ENCODE measurements around the gene KIF6. TPM values are rescaled to one million over a fixed set of nuclear protein-coding genes. Genes with fewer than 3 reads are reported as not detected.

The KIF6 gene
- total RNA-seq, 6 experiments from 2014 or later, result not detected

- H3K27ac Mint-ChIP-seq, result no peak overlapping the region
- peaks cover 9% of the 10 kb centered on the region for H3K27me3 Mint-ChIP-seq (ENCODE audit: insufficient read depth)
- DNase-seq, result no peak
- no peaks in the 10 kb centered on the region for H3K4me1 Mint-ChIP-seq (ENCODE audit: low read depth)
- no peaks in the 10 kb centered on the region for H3K36me3 Mint-ChIP-seq (ENCODE audit: low read depth)
- TF ChIP-seq CTCF (IDR thresholded peaks at IDR 0.05), result no peak
- H3K4me3 Mint-ChIP-seq, result no peak overlapping the region
- no peaks in the 10 kb centered on the region for H3K9me3 Mint-ChIP-seq
Observed at GRCh38 chr6:39320363-39320984, 404.7 kb downstream of the KIF6 start.

- H3K4me3 Mint-ChIP-seq, result no peak overlapping the region
- no peaks in the 10 kb centered on the region for H3K9me3 Mint-ChIP-seq
- no peak for DNase-seq
- no peak for TF ChIP-seq CTCF (IDR thresholded peaks at IDR 0.05)
- H3K4me1 Mint-ChIP-seq (ENCODE audit: low read depth), result no peaks in the 10 kb centered on the region
- H3K36me3 Mint-ChIP-seq (ENCODE audit: low read depth), result no peaks in the 10 kb centered on the region
- peaks cover 14% of the 10 kb centered on the region for H3K27me3 Mint-ChIP-seq (ENCODE audit: insufficient read depth)
- H3K27ac Mint-ChIP-seq, result no peak overlapping the region
Observed at GRCh38 chr6:39319621-39320362, 405.4 kb downstream of the KIF6 start.

GRCh38 chr6:39317256-39317655 is 408.0 kb downstream of the KIF6 start:
- H3K9me3 Mint-ChIP-seq, result no peaks in the 10 kb centered on the region
- H3K4me3 Mint-ChIP-seq, result no peak overlapping the region
- DNase-seq, result no peak
- TF ChIP-seq CTCF (IDR thresholded peaks at IDR 0.05), result no peak
- H3K27ac Mint-ChIP-seq, result no peak overlapping the region
- H3K27me3 Mint-ChIP-seq (ENCODE audit: insufficient read depth), result peaks cover 16% of the 10 kb centered on the region
- no peaks in the 10 kb centered on the region for H3K4me1 Mint-ChIP-seq (ENCODE audit: low read depth)
- H3K36me3 Mint-ChIP-seq (ENCODE audit: low read depth), result no peaks in the 10 kb centered on the region

- Mint-ChIP-seq H3K4me3 (no peak within 1 kb of the TSS), H3K4me1 (ENCODE audit: low read depth) (no peaks in the 10 kb centered on the region), H3K27me3 (ENCODE audit: insufficient read depth) (peaks cover 22% of the 10 kb centered on the region), H3K27ac (no peak within 1 kb of the TSS), H3K36me3 (ENCODE audit: low read depth) (no peaks in the 10 kb centered on the region), H3K9me3 (no peaks in the 10 kb centered on the region)
- no peak for TF ChIP-seq CTCF (IDR thresholded peaks at IDR 0.05)
- no peak for DNase-seq
Observed at GRCh38 chr6:39314273-39314795, 410.9 kb downstream of the KIF6 start, which contains the start of gene KCNK17. Gene KCNK17 (minus strand): TSS chr6:39314419. CDS start chr6:39314320, 99 bp downstream.

GRCh38 chr6:39313526-39314272 is 411.5 kb downstream of the KIF6 start:
- no peak for DNase-seq
- Mint-ChIP-seq H3K27me3 (ENCODE audit: insufficient read depth) (peaks cover 21% of the 10 kb centered on the region), H3K9me3 (no peaks in the 10 kb centered on the region), H3K4me1 (ENCODE audit: low read depth) (no peaks in the 10 kb centered on the region), H3K36me3 (ENCODE audit: low read depth) (no peaks in the 10 kb centered on the region), H3K4me3 (no peak overlapping the region), H3K27ac (no peak overlapping the region)
- TF ChIP-seq CTCF (IDR thresholded peaks at IDR 0.05), result no peak

All from HFFc6 (cell line).